Esophagus muscularis mucosa (tissue), 4 donors: ENCODE measurements around the gene NDRG4. TPM values are rescaled to one million over a fixed set of nuclear protein-coding genes. Genes with fewer than 3 reads are reported as not detected.

Source experiments
- DNase-seq: peaks from one replicate; pipeline ENCODE4 v3.0.0-alpha.2; 2017; ENCODE audit errors: extremely low spot score
- H3K27ac ChIP-seq, 4 donors: fragments of 200-600 bp; sonication (generic); replicated peaks in 1 of 4; 1 replicate in 3 of 4; 2 replicates in 1 of 4; pipeline ENCODE4 v1.5.1; 2016 to 2019; ENCODE audit warnings: mild to moderate bottlenecking in 1 of 4
- H3K27me3 ChIP-seq, 4 donors: fragments of 200-600 bp; sonication (generic); one replicate each; pipeline versions ENCODE4 v1.5.1 to v1.6.0; 2016 to 2019
- H3K36me3 ChIP-seq, 4 donors: fragments of 200-600 bp; sonication (generic); one replicate each; pipeline ENCODE4 v1.5.1; 2016 to 2019
- H3K4me1 ChIP-seq, 4 donors: fragments of 200-600 bp; sonication (generic); one replicate each; pipeline ENCODE4 v1.5.1; 2016 to 2019
- H3K4me3 ChIP-seq, 4 donors: fragments of 200-600 bp; sonication (generic); 1 replicate in 2 of 4; 2 replicates in 2 of 4; pipeline ENCODE4 v1.5.1; 2016 to 2019; ENCODE audit warnings: mild to moderate bottlenecking in 4 of 4, moderate library complexity in 1 of 4
- H3K9me3 ChIP-seq, 4 donors: fragments of 200-600 bp; sonication (generic); 1 replicate in 3 of 4; 2 replicates in 1 of 4; pipeline ENCODE4 v1.5.1; 2016 to 2019
- CTCF ChIP-seq, 3 experiments: fragments of 200-600 bp in 2 of 3; fragments of 450-650 bp in 1 of 3; sonication (generic) in 2 of 3; IDR thresholded peaks; one replicate each; pipeline ENCODE4 v1.5.1; 2017 to 2019; ENCODE audit warnings: antibody characterized with exemption in 3 of 3, mild to moderate bottlenecking in 2 of 3, moderate library complexity in 1 of 3
- EP300 ChIP-seq: sonication (generic); formaldehyde crosslinking; IDR thresholded peaks from one replicate; pipeline ENCODE4 v1.6.1; 2017; ENCODE audit warnings: antibody characterized with exemption
- POLR2A ChIP-seq: fragments of 450-650 bp; IDR thresholded peaks from one replicate; pipeline ENCODE4 v1.6.1; 2017; ENCODE audit warnings: antibody characterized with exemption, moderate library complexity, mild to moderate bottlenecking, low read depth
- POLR2AphosphoS5 ChIP-seq, 2 donors: sonication (generic); formaldehyde crosslinking; IDR thresholded peaks; one replicate each; pipeline ENCODE4 v1.6.1; 2017; ENCODE audit warnings: antibody characterized with exemption in 2 of 2
- WGBS: methylation state at CpG from one replicate; pipeline ENCODE4 v1.1.5; 2018; 5-methylcytosine and 5-hydroxymethylcytosine counted together
- intact Hi-C: fragments of 100-400 bp; cut with DNase I; formaldehyde crosslinking; loops from one replicate; pipeline ENCODE4 v1.15.1; 2023
- total RNA-seq, 4 donors: library from RNA; depleted of rRNA; stranded (reverse); fragments of >200 nt; gene quantifications; one replicate each; pipeline versions ENCODE4 v1.1.0 to v1.2.1, GENCODE V29; 2016

NDRG4 gene
- total RNA-seq, 4 donors from 2014 or later: 11.1 to 14.8 (median 12.3) TPM

GRCh38 chr16:58458606-58459343 is 41.2 kb upstream of the NDRG4 start:
- no peaks in the 10 kb centered on the region for H3K36me3 ChIP-seq
- no peak for TF ChIP-seq POLR2AphosphoS5 (IDR thresholded peaks at IDR 0.05)
- TF ChIP-seq POLR2A: no peak
- no peak for TF ChIP-seq EP300
- no peak for TF ChIP-seq CTCF (IDR thresholded peaks at IDR 0.05)
- H3K4me3 ChIP-seq: no peak overlapping the region
- H3K27ac ChIP-seq: no peak overlapping the region
- H3K9me3 ChIP-seq: no peaks in the 10 kb centered on the region
- H3K4me1 ChIP-seq: peaks cover 3 to 11% (median 7%) of the 10 kb centered on the region in 4 donors
- intact Hi-C loops: no loop called here
- no peak for DNase-seq
- H3K27me3 ChIP-seq: peaks cover 0 to 16% (median 9%) of the 10 kb centered on the region in 4 donors
- 92% methylated on average over 10 of the region's 10 CpGs for WGBS

- Histone ChIP-seq H3K9me3 (no peaks in the 10 kb centered on the region), H3K4me3 (no peak overlapping the region), H3K4me1 (peaks cover 3 to 19% (median 15%) of the 10 kb centered on the region in 4 donors), H3K36me3 (no peaks in the 10 kb centered on the region), H3K27me3 (peaks cover 0 to 24% (median 17%) of the 10 kb centered on the region in 4 donors), H3K27ac (no peak overlapping the region)
- TF ChIP-seq EP300 (no peak), POLR2AphosphoS5 (IDR thresholded peaks at IDR 0.05) (peak in 1 of 2 donors; percentile 29), CTCF (IDR thresholded peaks at IDR 0.05) (no peak)
- 85% methylated on average over 9 of the region's 9 CpGs for WGBS
- intact Hi-C loops: no loop called here
- no peak for DNase-seq
Observed at GRCh38 chr16:58459344-58460218, 40.4 kb upstream of the NDRG4 start.

- no peak for DNase-seq
- intact Hi-C loops: no loop called here
- Histone ChIP-seq H3K27me3 (peaks cover 0 to 30% (median 23%) of the 10 kb centered on the region in 4 donors), H3K4me3 (no peak overlapping the region), H3K36me3 (no peaks in the 10 kb centered on the region), H3K27ac (no peak overlapping the region), H3K4me1 (peaks cover 3 to 26% (median 22%) of the 10 kb centered on the region in 4 donors), H3K9me3 (no peaks in the 10 kb centered on the region)
- 85% methylated on average over 4 of the region's 4 CpGs for WGBS
- TF ChIP-seq EP300 (no peak), CTCF (IDR thresholded peaks at IDR 0.05) (no peak), POLR2AphosphoS5 (IDR thresholded peaks at IDR 0.05) (no peak), POLR2A (no peak)
Observed at GRCh38 chr16:58460219-58460610, 39.7 kb upstream of the NDRG4 start.

GRCh38 chr16:58461056-58461455 is 38.9 kb upstream of the NDRG4 start:
- no peak overlapping the region for H3K4me3 ChIP-seq
- 79% methylated on average over 5 of the region's 5 CpGs for WGBS
- TF ChIP-seq CTCF (IDR thresholded peaks at IDR 0.05): no peak
- no peak for TF ChIP-seq POLR2AphosphoS5 (IDR thresholded peaks at IDR 0.05)
- no peak for TF ChIP-seq POLR2A
- no peak for TF ChIP-seq EP300
- H3K4me1 ChIP-seq: peaks cover 7 to 28% (median 23%) of the 10 kb centered on the region in 4 donors
- H3K27ac ChIP-seq: no peak overlapping the region
- no peak for DNase-seq
- H3K9me3 ChIP-seq: no peaks in the 10 kb centered on the region
- intact Hi-C loops: no loop called here
- H3K36me3 ChIP-seq: no peaks in the 10 kb centered on the region
- peaks cover 0 to 39% (median 29%) of the 10 kb centered on the region in 4 donors for H3K27me3 ChIP-seq
